Mesenteric fat pad (tissue), 1 donor: ENCODE results near the gene TMEM229B. TPM values are rescaled to one million over a fixed set of nuclear protein-coding genes. Genes with fewer than 3 reads are reported as not detected.
"Not testable (repeated sequence)": the region's sequence is repeated elsewhere in the genome, so short reads cannot be mapped to it uniquely, and the experiment has no call there.

Experiments
- DNase-seq: peaks from one replicate; pipeline ENCODE4 v3.0.0-alpha.2; 2020; ENCODE audit warnings: low spot score
- total RNA-seq: library from RNA; stranded (reverse); fragmentation: NEBNext Ultra II Directional; extraction: Animal tissue kit (Norgen Biotek cat#: 25700); gene quantifications from one replicate; pipeline ENCODE4 v1.2.1, GENCODE V29; 2021
- donor health status: DM: yes; HTN: yes; CAD: no.

TMEM229B gene
- total RNA-seq, 1 donor from 2014 or later, result 1.7 TPM

- DNase-seq, result no peak
Measured at GRCh38 chr14:67457782-67458181, 30.7 kb downstream of the TMEM229B start.

GRCh38 chr14:67456732-67457131 is 31.8 kb downstream of the TMEM229B start:
- DNase-seq, result no peak

- DNase-seq, result no peak
Measured at GRCh38 chr14:67453575-67454300, 34.8 kb downstream of the TMEM229B start.

GRCh38 chr14:67451667-67452066 is 36.9 kb downstream of the TMEM229B start:
- not testable (repeated sequence) for DNase-seq

- DNase-seq, result no peak
Measured at GRCh38 chr14:67449096-67449495, 39.4 kb downstream of the TMEM229B start.

- no peak for DNase-seq
Measured at GRCh38 chr14:67447033-67447381, 41.5 kb downstream of the TMEM229B start.

- no peak for DNase-seq
Measured at GRCh38 chr14:67446371-67447032, 42.0 kb downstream of the TMEM229B start.

- no peak for DNase-seq
Measured at GRCh38 chr14:67444395-67444794, 44.1 kb downstream of the TMEM229B start.

GRCh38 chr14:67442139-67442906 is 46.2 kb downstream of the TMEM229B start:
- DNase-seq, result no peak

- DNase-seq, result no peak
Measured at GRCh38 chr14:67441672-67442071, 46.8 kb downstream of the TMEM229B start.

- no peak for DNase-seq
Measured at GRCh38 chr14:67441256-67441655, 47.3 kb downstream of the TMEM229B start.

GRCh38 chr14:67440513-67440912 is 48.0 kb downstream of the TMEM229B start:
- no peak for DNase-seq

GRCh38 chr14:67438969-67439368 is 49.6 kb downstream of the TMEM229B start:
- DNase-seq, result no peak

GRCh38 chr14:67436006-67436866 is 52.3 kb downstream of the TMEM229B start:
- DNase-seq, result no peak

- no peak for DNase-seq
Measured at GRCh38 chr14:67435603-67436002, 52.9 kb downstream of the TMEM229B start.

GRCh38 chr14:67432050-67432564 is 56.4 kb downstream of the TMEM229B start:
- DNase-seq, result no peak

- no peak for DNase-seq
Measured at GRCh38 chr14:67429510-67430205, 58.9 kb downstream of the TMEM229B start.

- DNase-seq, result no peak
Measured at GRCh38 chr14:67428501-67429031, 60.0 kb downstream of the TMEM229B start.

- DNase-seq, result no peak
Measured at GRCh38 chr14:67426983-67427606, 61.4 kb downstream of the TMEM229B start.

GRCh38 chr14:67426161-67426560 is 62.4 kb downstream of the TMEM229B start:
- no peak for DNase-seq
